HG03571 (cell line): ENCODE measurements around the gene MAP7.

ENCODE experiments used
- ATAC-seq: cut with Tn5 transposase; IDR thresholded peaks from one replicate; pipeline ENCODE4 v1.9.1; 2021; ENCODE audit not compliant: unreplicated experiment

Gene MAP7

GRCh38 chr6:136426627-136427377, 123.4 kb downstream of the MAP7 start:
- ATAC-seq: no peak

- no peak for ATAC-seq
Measured at GRCh38 chr6:136425793-136426192, 124.4 kb downstream of the MAP7 start.

- ATAC-seq: no peak
Measured at GRCh38 chr6:136424901-136425300, 125.3 kb downstream of the MAP7 start.

- ATAC-seq: no peak
Measured at GRCh38 chr6:136424450-136424849, 125.8 kb downstream of the MAP7 start.

- ATAC-seq: no peak
Measured at GRCh38 chr6:136421537-136422158, 128.6 kb downstream of the MAP7 start.

GRCh38 chr6:136420853-136421252, 129.4 kb downstream of the MAP7 start:
- ATAC-seq: no peak

GRCh38 chr6:136415351-136416007, 134.7 kb downstream of the MAP7 start:
- no peak for ATAC-seq

GRCh38 chr6:136412410-136412809, 137.8 kb downstream of the MAP7 start:
- no peak for ATAC-seq

GRCh38 chr6:136411453-136412354, 138.5 kb downstream of the MAP7 start:
- no peak for ATAC-seq

- ATAC-seq: no peak
Measured at GRCh38 chr6:136411025-136411325, 139.2 kb downstream of the MAP7 start.

GRCh38 chr6:136410201-136411024, 139.8 kb downstream of the MAP7 start:
- no peak for ATAC-seq

GRCh38 chr6:136409597-136409996, 140.6 kb downstream of the MAP7 start:
- ATAC-seq: no peak

- no peak for ATAC-seq
Measured at GRCh38 chr6:136408204-136408603, 142.0 kb downstream of the MAP7 start.

- ATAC-seq: no peak
Measured at GRCh38 chr6:136405420-136406029, 144.7 kb downstream of the MAP7 start.

GRCh38 chr6:136404627-136405419, 145.4 kb downstream of the MAP7 start:
- ATAC-seq: no peak

- ATAC-seq: no peak
Measured at GRCh38 chr6:136404007-136404406, 146.2 kb downstream of the MAP7 start.

- no peak for ATAC-seq
Measured at GRCh38 chr6:136403110-136403980, 146.9 kb downstream of the MAP7 start.

- no peak for ATAC-seq
Measured at GRCh38 chr6:136401749-136402148, 148.5 kb downstream of the MAP7 start.
